Esophagus muscularis mucosa (tissue), 3 donors: ENCODE measurements around the gene CCNI2.

Experiments used
- CTCF ChIP-seq, 3 experiments: fragments of 200-600 bp in 2 of 3; fragments of 450-650 bp in 1 of 3; sonication (generic) in 2 of 3; IDR thresholded peaks; one replicate each; pipeline ENCODE4 v1.5.1; 2017 to 2019; ENCODE audit warnings: antibody characterized with exemption in 3 of 3, mild to moderate bottlenecking in 2 of 3, moderate library complexity in 1 of 3
- POLR2A ChIP-seq: fragments of 450-650 bp; IDR thresholded peaks from one replicate; pipeline ENCODE4 v1.6.1; 2017; ENCODE audit warnings: antibody characterized with exemption, moderate library complexity, mild to moderate bottlenecking, low read depth
- POLR2AphosphoS5 ChIP-seq, 2 donors: sonication (generic); formaldehyde crosslinking; IDR thresholded peaks; one replicate each; pipeline ENCODE4 v1.6.1; 2017; ENCODE audit warnings: antibody characterized with exemption in 2 of 2

- TF ChIP-seq CTCF (IDR thresholded peaks at IDR 0.05) (no peak), POLR2A (no peak), POLR2AphosphoS5 (IDR thresholded peaks at IDR 0.05) (no peak)
Measured at GRCh38 chr5:132760601-132761317, 13.5 kb downstream of the CCNI2 start.
